ENCODE measurements around the gene NUDT19.

NUDT19 gene

GRCh38 chr19:32748948-32749347, 57.3 kb downstream of the NUDT19 start:
- H3K4me1 Mint-ChIP-seq: no peaks in the 10 kb centered on the region
- no peaks in the 10 kb centered on the region for H3K9me3 Mint-ChIP-seq
- TF ChIP-seq CTCF (IDR thresholded peaks at IDR 0.05; ENCODE audit: unreplicated experiment in 3 of 3): no peak
- H3K27me3 Mint-ChIP-seq (ENCODE audit: low read depth): peaks cover 4% of the 10 kb centered on the region
- no peaks in the 10 kb centered on the region for H3K36me3 Mint-ChIP-seq (ENCODE audit: low read depth)
- no peak overlapping the region for H3K4me3 Mint-ChIP-seq
- H3K27ac Mint-ChIP-seq: no peak overlapping the region

GRCh38 chr19:32749361-32749760, 57.7 kb downstream of the NUDT19 start:
- Mint-ChIP-seq H3K4me1 (no peaks in the 10 kb centered on the region), H3K27me3 (ENCODE audit: low read depth) (peaks cover 4% of the 10 kb centered on the region), H3K4me3 (no peak overlapping the region), H3K9me3 (no peaks in the 10 kb centered on the region), H3K27ac (no peak overlapping the region), H3K36me3 (ENCODE audit: low read depth) (no peaks in the 10 kb centered on the region)
- no peak for TF ChIP-seq CTCF (IDR thresholded peaks at IDR 0.05; ENCODE audit: unreplicated experiment in 3 of 3)

GRCh38 chr19:32750441-32751055, 58.9 kb downstream of the NUDT19 start:
- Mint-ChIP-seq H3K4me1 (no peaks in the 10 kb centered on the region), H3K27ac (no peak overlapping the region), H3K36me3 (ENCODE audit: low read depth) (no peaks in the 10 kb centered on the region), H3K27me3 (ENCODE audit: low read depth) (peaks cover 4% of the 10 kb centered on the region), H3K9me3 (no peaks in the 10 kb centered on the region), H3K4me3 (no peak overlapping the region)
- TF ChIP-seq CTCF (IDR thresholded peaks at IDR 0.05; ENCODE audit: unreplicated experiment in 3 of 3): no peak

- TF ChIP-seq CTCF (IDR thresholded peaks at IDR 0.05; ENCODE audit: unreplicated experiment in 3 of 3): no peak
- H3K4me3 Mint-ChIP-seq: no peak overlapping the region
- H3K27ac Mint-ChIP-seq: no peak overlapping the region
- no peaks in the 10 kb centered on the region for H3K9me3 Mint-ChIP-seq
- no peaks in the 10 kb centered on the region for H3K4me1 Mint-ChIP-seq
- no peaks in the 10 kb centered on the region for H3K36me3 Mint-ChIP-seq (ENCODE audit: low read depth)
- H3K27me3 Mint-ChIP-seq (ENCODE audit: low read depth): peaks cover 4% of the 10 kb centered on the region
Observed at GRCh38 chr19:32751066-32751465, 59.4 kb downstream of the NUDT19 start.

GRCh38 chr19:32757189-32757588, 65.6 kb downstream of the NUDT19 start:
- Mint-ChIP-seq H3K4me1 (no peaks in the 10 kb centered on the region), H3K4me3 (no peak overlapping the region), H3K27me3 (ENCODE audit: low read depth) (no peaks in the 10 kb centered on the region), H3K9me3 (peaks cover 7% of the 10 kb centered on the region), H3K27ac (no peak overlapping the region), H3K36me3 (ENCODE audit: low read depth) (no peaks in the 10 kb centered on the region)
- no peak for TF ChIP-seq CTCF (IDR thresholded peaks at IDR 0.05; ENCODE audit: unreplicated experiment in 3 of 3)
